NCI-H446 treated with DMSO at 0.1 percent for 48 hours (cell line): ENCODE results near the gene MYH7B.

Experiments
- DNase-seq: peaks from one replicate; lab custom pipeline; 2025; lab: John Stamatoyannopoulos, UW

Gene MYH7B

DNA sequence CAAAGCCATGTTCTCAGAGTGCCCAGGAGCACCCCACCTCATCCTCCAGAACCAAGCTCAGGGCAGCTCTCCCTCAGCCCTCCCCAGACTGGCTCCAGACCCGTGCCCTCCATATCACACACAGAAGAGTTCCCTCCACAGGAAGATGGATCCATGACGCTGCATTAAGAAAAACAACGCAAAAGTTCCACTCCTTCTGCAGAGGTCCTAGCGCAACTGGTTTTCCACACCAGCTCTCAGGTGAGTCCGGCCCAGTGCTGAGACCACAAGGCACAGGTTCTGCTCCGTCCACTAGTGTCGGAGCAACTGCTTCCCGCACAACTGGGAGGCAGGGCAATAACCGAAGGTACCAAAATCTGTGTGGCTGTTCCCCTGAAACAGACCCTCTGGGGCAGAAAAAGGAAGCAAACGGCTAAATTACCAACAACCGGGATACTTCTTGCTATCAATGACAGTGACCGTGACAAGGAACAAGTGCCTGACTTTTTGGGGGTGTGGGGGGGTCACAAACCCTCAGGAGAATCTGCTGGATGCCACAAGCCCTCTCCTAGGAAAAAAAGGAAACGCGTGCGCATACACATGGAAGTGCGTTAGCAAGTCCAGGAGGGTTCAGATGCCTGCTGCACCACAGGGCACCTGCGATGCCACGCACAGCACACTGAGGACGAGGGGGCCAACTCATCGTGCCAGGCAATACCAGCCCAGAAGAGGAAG is 49.2 kb downstream of the MYH7B start:
- DNase-seq: no peak
